Colon (tissue), 2 donors: ENCODE data around the gene DTNB.
"Not testable (repeated sequence)": the region's sequence is repeated elsewhere in the genome, so short reads cannot be mapped to it uniquely, and the experiment has no call there.

ENCODE experiments used
- FAIRE-seq: peaks from 2 replicates; lab custom pipeline; 2012; peaks lifted over from hg19 to GRCh38; lab: Jason Lieb, UNC
- donor health status: control.
- donor health status: control.

The DTNB gene

DNA sequence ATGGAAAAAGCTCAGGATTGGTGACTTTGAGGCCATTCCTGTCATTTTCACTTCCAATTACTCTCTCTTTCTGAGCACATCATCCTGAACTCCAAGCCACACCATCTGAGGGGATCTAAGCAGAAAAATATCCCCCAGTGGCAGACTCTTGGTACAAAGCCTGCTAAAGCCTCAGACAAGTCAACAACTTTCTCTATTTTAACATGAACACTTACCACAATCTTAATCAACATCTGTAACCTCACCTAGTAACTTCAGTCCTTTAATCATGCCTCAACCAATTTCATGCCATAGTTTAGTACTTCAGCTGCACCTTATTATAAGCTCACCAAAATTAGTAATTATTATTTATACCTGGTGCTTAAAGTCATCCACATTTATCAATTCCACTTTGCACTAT lies 128.9 kb downstream of the DTNB start:
- FAIRE-seq = no peak

DNA sequence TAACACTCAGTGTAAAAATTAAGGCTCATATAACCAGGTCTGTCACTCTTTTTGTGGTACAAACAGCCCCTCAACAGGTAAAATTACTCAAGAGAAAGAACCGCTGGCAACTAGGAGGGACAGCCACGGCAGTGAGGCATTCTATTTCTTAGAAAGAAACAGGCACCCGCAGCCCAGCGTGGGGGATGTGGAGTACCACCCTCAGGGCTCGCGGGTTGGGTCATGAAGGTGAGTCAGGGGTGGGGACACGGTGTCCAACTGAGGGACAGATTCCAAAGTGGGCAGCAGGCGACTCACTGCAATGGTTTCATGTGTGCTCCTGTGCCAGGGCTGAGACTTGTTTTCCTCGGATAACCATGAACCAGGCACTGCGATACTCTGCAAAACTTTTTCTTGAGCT lies 129.4 kb downstream of the DTNB start:
- no peak for FAIRE-seq

DNA sequence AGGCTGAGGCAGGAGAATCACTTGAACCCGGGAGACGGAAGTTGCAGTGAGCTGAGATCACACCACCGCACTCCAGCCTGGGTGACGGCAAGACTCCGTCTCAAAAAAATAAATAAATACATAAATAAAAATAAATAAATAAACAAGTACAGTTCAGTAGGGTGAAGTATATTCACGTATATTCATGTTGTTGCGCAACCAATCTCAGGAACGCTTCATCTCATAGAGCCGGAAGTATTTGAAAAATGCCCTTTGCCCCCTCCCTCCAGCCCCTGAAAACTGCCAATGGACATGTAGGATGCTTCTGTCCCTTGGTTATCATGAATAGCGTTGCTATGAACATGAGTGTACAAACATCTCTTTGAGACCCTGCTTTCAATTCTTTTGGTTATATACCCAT lies 132.0 kb downstream of the DTNB start:
- no peak for FAIRE-seq

DNA sequence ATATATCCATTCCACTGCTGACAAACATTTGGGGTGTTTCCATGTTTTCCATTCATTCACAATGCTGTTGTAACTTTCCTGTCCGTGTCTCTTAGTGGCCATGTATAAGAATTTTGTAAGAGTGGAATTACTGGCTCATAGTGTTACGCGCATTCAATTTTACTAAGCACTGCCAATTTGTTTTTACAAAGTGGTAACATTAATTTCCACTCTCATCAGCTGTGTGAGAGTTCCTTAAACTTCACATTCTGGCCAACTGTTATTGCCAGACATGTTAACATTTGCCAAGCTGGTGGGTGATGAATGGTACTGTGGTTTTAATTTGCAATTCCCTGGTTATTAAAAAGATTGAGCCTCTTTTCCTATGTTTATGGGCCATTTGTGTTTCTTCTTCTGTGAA lies 134.2 kb downstream of the DTNB start:
- no peak for FAIRE-seq

DNA sequence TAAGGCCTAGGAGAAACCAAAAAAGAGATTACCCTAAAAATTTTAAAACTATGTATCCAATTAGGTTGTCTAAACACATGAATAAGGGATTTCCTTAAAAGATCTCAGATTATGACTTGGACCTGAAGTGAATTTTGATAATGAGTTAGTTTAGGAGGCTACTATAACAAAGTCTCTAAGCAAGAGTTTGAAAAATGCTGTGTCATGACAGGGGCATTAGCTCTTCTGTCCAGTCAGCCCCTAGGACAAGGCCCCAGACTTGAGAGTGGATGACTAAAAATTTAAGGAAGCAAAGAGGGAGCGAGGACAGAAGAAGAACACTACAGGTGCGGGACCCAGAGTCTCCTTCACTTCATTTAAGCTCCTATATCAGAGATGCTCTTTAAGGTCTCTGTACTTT lies 135.9 kb downstream of the DTNB start:
- no peak for FAIRE-seq

DNA sequence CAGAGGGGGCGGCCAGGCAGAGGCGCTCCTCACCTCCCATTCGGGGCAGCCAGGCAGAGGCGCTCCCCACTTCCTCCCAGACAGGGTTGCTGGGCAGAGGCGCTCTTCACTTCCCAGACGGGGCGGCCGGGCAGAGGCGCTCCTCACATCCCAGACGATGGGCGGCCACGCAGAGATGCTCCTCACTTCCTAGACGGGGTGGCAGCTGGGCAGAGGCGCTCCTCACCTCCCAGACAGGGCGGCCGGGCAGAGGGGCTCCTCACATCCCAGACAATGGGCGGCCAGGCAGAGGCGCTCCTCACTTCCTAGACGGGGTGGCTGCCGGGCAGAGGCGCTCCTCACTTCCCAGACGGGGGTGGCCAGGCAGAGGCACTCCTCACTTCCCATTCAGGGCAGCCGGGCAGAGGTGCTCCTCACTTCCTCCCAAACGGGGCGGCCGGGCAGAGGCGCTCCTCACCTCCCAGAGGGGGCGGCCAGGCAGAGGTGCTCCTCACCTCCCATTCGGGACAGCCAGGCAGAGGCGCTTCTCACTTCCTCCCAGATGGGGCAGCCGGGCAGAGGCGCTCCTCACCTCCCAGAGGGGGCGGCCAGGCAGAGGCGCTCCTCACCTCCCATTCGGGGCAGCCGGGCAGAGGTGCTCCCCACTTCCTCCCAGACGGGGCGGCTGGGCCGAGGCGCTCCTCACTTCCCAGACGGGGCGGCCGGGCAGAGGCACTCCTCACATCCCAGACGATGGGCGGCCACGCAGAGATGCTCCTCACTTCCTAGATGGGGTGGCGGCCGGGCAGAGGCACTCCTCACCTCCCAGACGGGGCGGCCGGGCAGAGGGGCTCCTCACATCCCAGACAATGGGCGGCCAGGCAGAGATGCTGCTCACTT lies 137.7 kb downstream of the DTNB start:
- FAIRE-seq = not testable (repeated sequence)

DNA sequence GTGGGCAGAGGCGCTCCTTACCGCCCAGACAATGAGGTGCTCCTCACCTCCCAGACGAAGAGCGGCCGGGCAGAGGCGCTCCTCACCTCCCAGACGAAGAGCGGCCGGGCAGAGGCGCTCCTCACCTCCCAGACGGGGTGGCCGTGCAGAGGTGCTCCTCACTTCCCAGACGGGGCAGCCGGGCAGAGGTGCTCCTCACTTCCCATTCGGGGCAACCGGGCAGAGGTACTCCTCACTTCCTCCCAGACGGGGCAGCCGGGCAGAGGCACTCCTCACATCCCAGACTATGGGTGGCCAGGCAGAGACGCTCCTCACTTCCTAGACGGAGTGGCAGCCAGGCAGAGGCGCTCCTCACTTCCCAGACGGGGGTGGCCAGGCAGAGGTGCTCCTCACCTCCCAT lies 138.4 kb downstream of the DTNB start:
- not testable (repeated sequence) for FAIRE-seq

DNA sequence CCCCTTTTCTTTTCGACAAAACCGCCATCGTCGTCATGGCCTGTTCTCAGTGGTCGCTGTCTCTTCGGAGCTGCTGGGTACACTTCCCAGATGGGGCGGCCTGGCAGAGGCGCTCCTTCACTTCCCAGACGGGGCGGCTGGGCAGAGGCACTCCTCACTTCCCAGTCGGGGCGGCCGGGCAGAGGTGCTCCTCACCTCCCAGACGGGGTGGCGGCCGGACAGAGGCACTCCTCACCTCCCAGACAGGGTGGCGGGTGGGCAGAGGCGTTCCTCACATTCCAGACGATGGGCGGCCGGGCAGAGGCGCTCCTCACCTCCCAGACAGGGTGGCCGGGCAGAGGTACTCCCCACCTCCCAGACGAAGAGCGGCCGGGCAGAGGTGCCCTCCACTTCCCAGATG lies 138.9 kb downstream of the DTNB start:
- no peak for FAIRE-seq

DNA sequence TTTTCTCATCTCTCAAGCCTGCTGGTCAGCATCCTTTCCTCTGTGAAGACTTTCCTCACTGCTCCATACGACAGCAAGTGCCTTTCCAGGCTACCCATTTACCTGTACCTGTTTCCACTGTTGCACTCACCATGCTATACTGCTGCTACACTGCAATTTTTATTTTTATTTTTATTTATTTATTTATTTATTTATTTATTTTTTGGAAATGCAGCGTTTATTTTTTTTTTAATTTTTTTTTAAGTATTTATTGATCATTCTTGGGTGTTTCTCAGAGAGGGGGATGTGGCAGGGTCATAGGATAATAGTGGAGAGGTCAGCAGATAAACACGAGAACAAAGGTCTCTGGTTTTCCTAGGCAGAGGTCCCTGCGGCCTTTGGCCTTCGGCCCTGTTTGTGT lies 139.6 kb downstream of the DTNB start:
- FAIRE-seq = not testable (repeated sequence)

DNA sequence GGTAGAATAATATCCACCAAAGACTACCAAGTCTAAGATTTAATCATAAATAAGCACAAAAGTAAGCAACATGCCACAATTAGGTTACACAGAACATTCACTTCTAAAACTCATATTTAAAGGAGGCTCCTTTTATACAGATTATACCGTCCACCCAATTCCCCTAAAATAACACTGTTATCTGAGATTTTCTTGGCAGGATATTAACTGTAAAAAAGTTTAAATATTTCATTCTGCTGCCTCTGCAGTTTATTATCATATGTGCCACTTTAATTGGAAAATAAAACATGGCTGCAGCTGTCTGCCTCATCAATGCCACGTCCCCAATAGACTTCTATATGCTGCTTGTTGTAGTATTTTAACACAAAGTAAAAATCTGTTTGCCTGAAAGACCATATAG lies 140.9 kb downstream of the DTNB start:
- no peak for FAIRE-seq

DNA sequence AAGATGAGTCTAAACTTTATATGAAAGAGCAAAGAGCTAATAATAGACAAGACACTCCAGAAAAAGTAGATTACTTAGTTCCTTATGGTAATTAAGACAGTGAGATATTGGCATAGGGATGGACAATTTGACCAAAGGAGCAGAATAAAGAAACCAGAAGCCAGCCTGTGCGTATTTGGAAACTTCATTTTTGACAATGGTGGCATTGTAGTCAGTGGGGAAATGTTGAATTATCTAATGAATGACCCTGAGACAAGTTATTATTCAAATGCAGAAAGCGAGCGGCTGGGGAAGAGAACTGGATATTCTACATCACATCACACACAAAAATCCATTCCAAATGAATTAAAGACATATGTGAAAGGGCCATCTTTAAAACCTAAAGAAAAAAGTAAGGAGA lies 144.3 kb downstream of the DTNB start:
- FAIRE-seq = no peak

DNA sequence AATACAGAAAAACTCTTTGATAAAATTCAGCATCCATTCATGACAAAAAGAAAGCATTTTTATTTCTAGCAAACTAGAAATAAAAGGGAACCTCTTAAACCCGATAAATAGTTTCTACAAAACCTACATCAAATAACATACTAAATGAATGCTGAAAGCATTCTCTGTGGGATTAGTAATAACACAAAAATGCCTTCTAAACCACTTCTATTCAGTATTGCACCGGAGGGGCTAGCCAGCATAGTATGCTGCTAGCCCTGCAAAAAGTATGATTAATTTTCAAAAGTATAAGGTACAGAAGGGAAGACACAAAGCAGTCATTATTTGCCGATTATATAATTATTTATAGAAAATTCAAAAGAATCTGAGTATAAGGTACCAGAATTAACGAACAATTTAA lies 145.2 kb downstream of the DTNB start:
- FAIRE-seq = no peak

DNA sequence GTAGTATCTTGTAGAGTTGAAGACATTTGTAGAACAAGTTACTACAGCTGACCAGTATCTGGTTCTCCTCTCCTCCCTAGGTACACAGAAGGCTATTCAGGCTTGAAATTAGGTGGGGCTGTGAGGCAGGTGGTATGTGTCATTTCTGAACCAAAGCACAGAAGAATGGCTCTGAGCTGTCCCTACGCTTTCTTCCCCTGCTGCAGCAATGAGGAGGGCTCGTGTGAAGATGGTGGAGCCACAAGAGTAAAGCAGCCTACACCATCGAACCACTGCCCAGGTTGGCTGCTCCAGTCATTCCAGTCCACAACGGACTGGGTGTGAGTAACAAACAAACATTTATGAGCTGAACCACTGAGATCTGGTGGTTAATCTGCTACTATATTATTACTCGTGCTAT lies 148.9 kb downstream of the DTNB start:
- no peak for FAIRE-seq

DNA sequence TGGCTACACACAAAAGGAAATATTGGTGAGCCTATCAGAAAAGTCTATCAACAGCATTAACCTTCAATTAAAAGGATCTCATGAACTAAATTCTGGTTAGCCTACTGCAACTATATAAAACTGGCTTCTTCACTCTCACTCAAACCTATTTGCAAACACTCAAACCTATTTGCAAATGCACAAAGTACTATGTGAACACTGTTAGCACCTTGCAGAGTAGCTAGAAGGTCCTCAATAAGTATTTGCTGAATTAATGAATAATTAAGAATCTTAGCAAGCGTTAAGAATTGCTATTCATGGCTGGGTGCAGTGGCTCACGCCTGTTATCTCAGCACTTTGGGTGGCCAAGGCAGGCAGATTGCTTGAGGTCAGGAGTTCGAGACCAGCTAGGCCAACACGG lies 150.3 kb downstream of the DTNB start:
- FAIRE-seq = no peak

DNA sequence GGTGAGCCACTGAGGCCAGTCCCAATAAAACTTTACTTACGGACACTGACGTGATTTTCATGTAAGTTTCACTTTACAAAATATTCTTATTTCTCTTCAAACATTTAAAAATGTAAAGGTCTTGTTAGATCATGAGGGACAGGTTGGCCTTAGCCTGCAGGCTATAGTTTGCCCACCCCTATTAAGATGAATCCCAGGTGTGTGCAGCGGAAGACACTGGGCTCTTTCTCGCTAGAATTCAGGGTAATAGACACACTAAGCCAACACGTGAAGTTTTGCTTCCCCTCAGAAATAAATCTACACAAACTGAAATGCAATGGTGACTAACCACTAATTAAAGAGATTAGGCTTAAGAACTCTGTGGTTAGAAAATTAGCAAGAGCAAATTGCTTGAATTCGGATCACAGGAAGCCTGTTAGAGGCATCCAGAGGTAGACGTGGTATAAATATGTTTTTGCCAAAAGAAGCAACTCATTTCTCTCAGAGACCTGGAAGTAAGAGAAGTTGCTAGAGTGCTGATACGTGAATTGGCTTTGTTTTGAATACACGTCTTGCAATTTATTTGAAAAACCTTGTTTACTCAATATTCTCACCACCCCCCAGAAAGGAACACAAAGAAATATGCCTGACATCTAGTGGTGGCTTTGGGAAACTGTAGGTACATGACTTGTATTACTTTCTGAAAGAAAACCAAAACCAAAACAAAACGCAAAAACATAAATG lies 151.6 kb downstream of the DTNB start:
- no peak for FAIRE-seq

DNA sequence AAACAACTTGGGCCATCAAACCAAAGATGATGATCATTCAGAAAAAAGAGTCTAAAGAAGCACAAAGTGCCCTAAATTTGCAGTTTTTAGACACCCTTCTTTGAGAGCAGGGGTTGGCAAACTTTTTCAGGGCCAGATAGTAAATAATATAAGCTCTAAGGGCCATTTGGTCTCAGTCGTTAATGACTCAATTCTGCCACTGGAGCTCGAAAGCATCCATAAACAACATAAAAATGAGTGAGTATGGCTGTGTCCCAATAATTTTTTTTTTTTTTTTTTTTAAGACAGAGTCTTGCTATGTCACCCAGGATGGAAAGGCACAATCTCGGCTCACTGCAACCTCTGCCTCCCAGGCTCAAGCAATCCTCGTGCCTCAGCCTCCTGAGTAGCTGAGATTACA lies 152.3 kb downstream of the DTNB start:
- no peak for FAIRE-seq

DNA sequence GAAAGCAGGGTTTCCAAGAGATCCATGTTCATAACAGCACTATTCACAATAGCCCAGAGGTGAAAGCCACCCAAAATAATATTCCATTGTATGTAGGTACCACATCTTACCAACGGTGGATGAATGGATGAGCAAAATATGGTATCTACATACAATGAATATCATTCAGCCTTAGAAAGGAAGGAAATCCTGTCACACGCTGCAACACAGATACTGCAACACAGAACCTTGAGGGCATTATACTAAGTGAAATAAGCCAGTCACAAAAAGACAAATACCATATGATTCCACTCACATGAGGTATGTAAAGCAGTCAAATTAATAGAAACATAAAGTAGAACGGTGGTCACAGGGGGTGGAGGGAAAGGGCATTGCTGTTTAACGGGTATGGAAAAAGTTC lies 155.7 kb downstream of the DTNB start:
- FAIRE-seq = no peak

DNA sequence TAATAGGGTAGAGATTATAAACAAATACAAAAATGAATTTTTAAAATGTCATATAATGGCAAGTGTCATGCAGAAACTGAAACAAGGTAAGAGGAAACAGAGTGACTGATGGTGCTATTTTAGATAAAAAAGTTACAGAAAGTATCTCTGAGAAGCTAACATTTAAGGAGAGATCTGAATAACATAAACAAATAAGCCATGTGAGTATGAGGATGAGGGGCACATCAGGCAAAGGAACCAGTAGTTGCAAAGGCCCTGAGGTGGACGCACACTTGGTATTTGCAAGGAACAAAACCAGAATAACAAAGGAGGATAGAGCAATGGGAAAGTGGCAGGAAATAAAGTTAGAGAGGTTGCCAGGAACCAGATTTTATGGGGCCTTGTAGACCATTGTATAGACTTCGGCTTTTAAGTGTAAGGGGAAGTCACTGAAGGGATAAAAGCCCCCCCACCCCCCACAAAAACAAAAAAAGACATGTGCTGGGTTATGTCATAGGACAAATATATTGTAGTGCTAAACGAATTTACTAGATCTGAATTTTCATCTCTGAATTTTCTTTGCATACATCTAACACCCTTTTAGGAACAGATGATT lies 159.2 kb downstream of the DTNB start:
- no peak for FAIRE-seq

DNA sequence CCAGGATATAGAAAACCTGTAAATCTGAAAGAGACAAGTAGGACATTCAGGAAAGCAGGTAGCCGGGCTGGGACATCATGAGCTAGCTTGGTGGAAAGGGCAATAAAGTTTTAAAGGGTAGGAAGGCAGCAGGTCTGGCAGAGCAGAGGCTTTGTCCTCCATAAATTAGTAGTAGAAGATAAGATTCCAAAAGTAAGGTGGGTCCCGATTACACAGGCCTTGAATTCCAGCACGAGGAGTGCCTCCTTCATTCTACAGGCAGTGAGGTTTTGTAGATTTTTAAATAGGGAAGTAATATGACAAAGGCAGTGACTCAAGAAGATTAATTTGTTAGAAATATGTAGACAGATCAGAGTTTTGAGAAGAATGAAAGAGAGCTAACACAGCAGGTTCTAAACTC lies 160.7 kb downstream of the DTNB start:
- no peak for FAIRE-seq

DNA sequence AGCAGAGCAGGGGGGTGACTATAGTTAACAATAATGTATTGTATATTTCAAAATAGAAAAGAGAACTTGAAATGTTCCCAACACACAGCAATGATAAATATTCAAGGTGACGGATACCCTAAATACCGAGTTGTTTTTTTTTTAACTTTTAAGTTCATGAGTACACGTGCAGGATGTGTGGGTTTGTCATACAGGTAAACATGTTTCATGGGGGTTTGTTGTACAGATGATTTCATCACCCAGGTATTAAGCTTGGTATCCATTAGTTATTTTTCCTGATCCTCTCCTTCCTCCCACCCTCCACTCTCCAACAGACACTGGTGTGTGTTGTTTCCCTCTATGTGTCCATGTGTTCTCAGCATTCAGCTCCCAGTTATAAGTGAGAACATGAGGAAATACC lies 167.2 kb downstream of the DTNB start:
- no peak for FAIRE-seq

DNA sequence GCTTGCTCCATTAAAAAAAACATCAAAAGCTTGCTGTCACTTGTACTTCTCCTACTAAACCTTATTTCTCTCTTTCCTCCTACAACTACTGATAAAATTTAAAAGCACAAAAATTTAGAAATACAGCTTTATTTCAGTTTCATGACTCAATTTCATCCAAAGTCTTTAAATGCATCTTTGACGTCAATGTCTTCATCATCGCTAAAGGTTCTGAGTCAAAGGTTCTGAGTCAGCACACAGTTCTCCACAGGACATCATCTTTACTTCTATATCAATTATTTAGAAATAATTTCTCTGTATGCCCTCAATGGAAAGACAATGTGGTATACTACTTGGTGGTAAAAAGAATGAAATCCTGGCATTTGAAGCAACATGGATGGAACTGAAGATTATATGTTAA lies 167.8 kb downstream of the DTNB start:
- no peak for FAIRE-seq

DNA sequence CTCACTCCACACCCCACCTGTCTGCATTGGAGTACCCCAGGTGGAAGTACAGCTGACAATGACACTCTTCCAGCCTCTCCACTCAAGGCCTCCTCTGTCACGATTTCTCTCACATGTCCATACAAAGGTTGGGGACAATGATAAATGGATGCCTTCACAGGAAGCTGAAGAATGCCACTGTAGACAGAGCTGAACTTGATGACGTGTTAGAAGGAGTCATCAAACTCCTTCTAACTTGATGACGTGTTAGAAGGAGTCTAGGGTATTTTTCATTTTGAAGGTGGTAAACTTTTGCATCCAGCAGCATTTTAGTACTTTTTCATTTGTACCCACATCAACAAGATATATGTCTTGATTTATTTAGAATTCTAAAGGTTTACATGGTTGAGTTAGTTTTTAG lies 168.2 kb downstream of the DTNB start:
- FAIRE-seq = no peak

DNA sequence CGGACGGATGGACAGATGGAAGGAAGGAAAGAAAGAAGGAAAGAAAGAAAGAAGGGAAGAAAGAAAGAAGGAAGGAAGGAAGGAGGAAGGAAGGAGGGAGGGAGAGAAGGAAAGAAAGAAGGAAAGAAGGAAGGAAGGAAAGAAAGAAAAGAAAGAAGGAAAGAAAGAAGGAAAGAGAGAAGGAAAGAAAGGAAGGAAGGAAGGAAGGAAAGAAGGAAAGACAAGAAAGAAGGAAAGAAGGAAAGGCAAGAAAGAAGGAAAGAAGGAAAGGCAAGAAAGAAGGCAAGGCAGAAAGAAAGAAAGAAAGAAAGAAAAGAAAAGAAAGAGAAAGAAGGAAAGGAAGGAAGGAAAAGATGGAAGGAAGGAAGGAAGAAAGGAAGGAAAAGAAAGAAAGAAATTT lies 169.1 kb downstream of the DTNB start:
- FAIRE-seq = no peak
